Natural killer cell treated with Interleukin-12 subunit alpha and Interleukin-12 subunit beta and Interleukin-15 and Interleukin-18, amount 100 ng/mL, for 72 hours (primary cell): Measurements from ENCODE around the gene PRND. TPM values are rescaled to one million over a fixed set of nuclear protein-coding genes. Genes with fewer than 3 reads are reported as not detected.
A peak's percentile ranks its signal among the peaks of the same experiment; 100 is the strongest.
"Not testable (repeated sequence)": the region's sequence is repeated elsewhere in the genome, so short reads cannot be mapped to it uniquely, and the experiment has no call there.

Experiments
- ATAC-seq, 2 donors: fragments of 150-1000 bp; cut with Tn5 transposase in 1 of 2; sonication (Bioruptor Pico), chemical (Tn5 transposase) in 1 of 2; 2 replicates each; pipeline ENCODE4 v1.10.0; 2021
- DNase-seq: peaks from one replicate; pipeline ENCODE4 v3.0.0; 2022; ENCODE audit warnings: low spot score
- H3K27ac Mint-ChIP-seq, 2 donors: 1 replicate in 1 of 2; 2 replicates in 1 of 2; pipeline ENCODE4 v1.8.0; 2022; ENCODE audit warnings: mixed read lengths in 2 of 2, mild to moderate bottlenecking in 1 of 2, moderate library complexity in 1 of 2
- H3K27me3 Mint-ChIP-seq, 2 donors: 1 replicate in 1 of 2; 2 replicates in 1 of 2; pipeline ENCODE4 v1.8.0; 2022; ENCODE audit warnings: mixed read lengths in 2 of 2
- H3K36me3 Mint-ChIP-seq: one replicate; pipeline ENCODE4 v1.8.0; 2022; ENCODE audit warnings: mixed read lengths
- H3K4me1 Mint-ChIP-seq, 2 donors: 1 replicate in 1 of 2; 2 replicates in 1 of 2; pipeline ENCODE4 v1.8.0; 2022; ENCODE audit warnings: low read depth in 2 of 2, mixed read lengths in 2 of 2, mild to moderate bottlenecking in 1 of 2
- H3K4me3 Mint-ChIP-seq: one replicate; pipeline ENCODE4 v1.8.0; 2022; ENCODE audit warnings: mixed read lengths
- H3K9me3 Mint-ChIP-seq: 2 replicates; pipeline ENCODE4 v1.8.0; 2022; ENCODE audit warnings: mixed read lengths
- total RNA-seq, 2 donors: library from RNA; stranded (reverse); gene quantifications; one replicate each; pipeline ENCODE4 v1.2.3, GENCODE V29; 2022

Gene PRND
- total RNA-seq, 2 donors from 2014 or later: not detected

- Mint-ChIP-seq H3K4me1 (peaks cover 7 to 10% of the 10 kb centered on the region in 2 donors), H3K36me3 (no peaks in the 10 kb centered on the region), H3K4me3 (no peak overlapping the region), H3K27me3 (peaks cover 16 to 18% of the 10 kb centered on the region in 2 donors), H3K9me3 (no peaks in the 10 kb centered on the region), H3K27ac (no peak overlapping the region)
- ATAC-seq (no peak), DNase-seq (no peak)
Measured at GRCh38 chr20:4730780-4731179, 9.1 kb downstream of the PRND start.

- Mint-ChIP-seq H3K36me3 (no peaks in the 10 kb centered on the region), H3K4me1 (peaks cover 0 to 3% of the 10 kb centered on the region in 2 donors), H3K4me3 (no peak overlapping the region), H3K27ac (no peak overlapping the region), H3K27me3 (peaks cover 16 to 22% of the 10 kb centered on the region in 2 donors), H3K9me3 (no peaks in the 10 kb centered on the region)
- no peak for ATAC-seq
- no peak for DNase-seq
Measured at GRCh38 chr20:4736875-4737274, 15.2 kb downstream of the PRND start.

DNA sequence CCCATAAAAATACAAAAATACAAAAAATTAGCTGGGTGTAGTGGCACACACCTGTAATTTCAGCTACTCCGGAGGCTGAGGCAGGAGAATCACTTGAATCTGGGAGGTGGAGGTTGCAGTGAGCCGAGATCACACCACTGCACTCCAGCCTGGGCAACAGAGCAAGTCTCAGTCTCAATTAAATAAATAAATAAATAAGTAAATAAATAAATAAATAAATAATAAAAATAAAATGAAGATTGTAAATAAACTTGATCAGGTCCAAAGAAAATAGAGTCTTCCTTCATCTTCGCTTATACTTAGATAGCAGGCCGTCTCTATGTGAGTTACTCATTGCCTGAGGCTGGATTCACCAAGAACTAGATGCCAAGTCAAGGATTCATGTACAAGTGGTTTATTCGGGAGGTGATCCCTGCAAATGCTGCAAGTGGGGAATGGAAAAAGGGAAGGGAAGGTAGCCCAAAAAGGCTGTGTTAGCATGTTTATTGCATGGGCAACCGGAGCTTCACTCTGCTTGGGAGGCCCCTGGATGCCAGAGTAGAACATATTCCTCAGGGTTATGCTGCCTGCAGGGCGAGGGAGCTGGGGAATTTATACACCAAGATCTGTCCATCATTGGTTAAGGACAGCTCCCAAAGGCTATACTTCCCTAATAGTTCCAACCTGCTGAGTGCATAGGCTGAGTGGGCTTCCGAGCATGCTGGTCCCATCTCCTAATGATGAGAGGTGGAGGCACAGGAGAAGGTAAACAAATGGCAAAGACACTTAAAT is 16.3 kb downstream of the PRND start:
- Mint-ChIP-seq H3K27me3 (peaks cover 4 to 12% of the 10 kb centered on the region in 2 donors), H3K4me3 (no peak overlapping the region), H3K9me3 (no peaks in the 10 kb centered on the region), H3K36me3 (no peaks in the 10 kb centered on the region), H3K27ac (no peak overlapping the region), H3K4me1 (peaks cover 0 to 3% of the 10 kb centered on the region in 2 donors)
- DNase-seq (no peak), ATAC-seq (no peak)

- peaks cover 0 to 3% of the 10 kb centered on the region in 2 donors for H3K4me1 Mint-ChIP-seq
- DNase-seq: no peak
- peaks cover 0 to 6% of the 10 kb centered on the region in 2 donors for H3K27me3 Mint-ChIP-seq
- H3K9me3 Mint-ChIP-seq: no peaks in the 10 kb centered on the region
- no peak overlapping the region for H3K4me3 Mint-ChIP-seq
- H3K36me3 Mint-ChIP-seq: no peaks in the 10 kb centered on the region
- ATAC-seq: peak in 1 of 2 donors; percentile 52
- H3K27ac Mint-ChIP-seq: no peak overlapping the region
Measured at GRCh38 chr20:4740774-4741431, 19.2 kb downstream of the PRND start.

DNA sequence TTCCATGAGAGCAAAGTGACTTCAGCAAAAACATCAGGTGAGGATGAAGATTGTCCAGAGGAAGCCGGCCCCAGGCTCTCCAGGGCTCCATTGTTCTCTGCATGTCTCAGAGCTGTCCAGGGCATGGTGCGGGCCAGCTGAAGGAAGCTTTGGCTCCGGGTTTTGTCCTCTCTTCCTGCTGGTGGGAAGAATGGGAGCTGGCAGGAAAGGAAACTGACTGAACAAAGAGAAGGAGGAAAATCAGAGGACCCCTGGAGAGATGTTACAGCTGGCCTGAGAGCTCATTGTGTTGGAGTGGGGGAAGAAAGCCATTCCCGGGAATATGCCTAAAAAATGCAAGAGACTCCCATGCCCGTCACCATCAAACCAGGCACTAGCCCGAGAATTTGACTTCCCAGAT is 27.1 kb downstream of the PRND start:
- H3K9me3 Mint-ChIP-seq: no peaks in the 10 kb centered on the region
- H3K4me3 Mint-ChIP-seq: no peak overlapping the region
- ATAC-seq (no peak), DNase-seq (no peak)
- H3K27ac Mint-ChIP-seq: no peak overlapping the region
- peaks cover 0 to 9% of the 10 kb centered on the region in 2 donors for H3K27me3 Mint-ChIP-seq
- no peaks in the 10 kb centered on the region for H3K36me3 Mint-ChIP-seq
- no peaks in the 10 kb centered on the region for H3K4me1 Mint-ChIP-seq

- ATAC-seq: no peak
- Mint-ChIP-seq H3K27me3 (peaks cover 0 to 9% of the 10 kb centered on the region in 2 donors), H3K4me3 (no peak overlapping the region), H3K27ac (no peak overlapping the region), H3K36me3 (no peaks in the 10 kb centered on the region), H3K9me3 (no peaks in the 10 kb centered on the region), H3K4me1 (no peaks in the 10 kb centered on the region)
- no peak for DNase-seq
Measured at GRCh38 chr20:4749326-4749725, 27.6 kb downstream of the PRND start.

DNA sequence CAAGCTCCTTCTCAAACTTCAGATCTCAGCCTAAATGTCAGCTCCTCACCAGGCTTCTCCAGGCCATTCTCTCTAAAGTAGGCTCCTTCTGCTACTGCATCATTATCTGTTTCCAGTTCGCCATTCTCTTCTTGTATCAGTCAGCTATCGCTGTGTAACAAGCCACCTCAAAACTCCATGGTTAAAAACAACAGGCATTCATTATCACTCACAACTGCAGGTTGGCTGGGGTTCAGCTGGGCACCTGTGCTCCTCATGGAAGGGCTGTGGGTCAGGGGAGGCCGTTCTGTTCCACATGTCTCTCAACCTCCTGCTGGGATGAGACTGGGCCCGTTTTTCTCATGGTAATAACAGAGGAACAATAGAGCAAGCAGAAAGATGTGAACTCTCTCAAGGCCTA is 28.7 kb downstream of the PRND start:
- DNase-seq: no peak
- no peaks in the 10 kb centered on the region for H3K4me1 Mint-ChIP-seq
- ATAC-seq: no peak
- peaks cover 3 to 9% of the 10 kb centered on the region in 2 donors for H3K27me3 Mint-ChIP-seq
- H3K4me3 Mint-ChIP-seq: no peak overlapping the region
- no peaks in the 10 kb centered on the region for H3K36me3 Mint-ChIP-seq
- H3K27ac Mint-ChIP-seq: no peak overlapping the region
- no peaks in the 10 kb centered on the region for H3K9me3 Mint-ChIP-seq

GRCh38 chr20:4759100-4759884 is 37.6 kb downstream of the PRND start:
- H3K9me3 Mint-ChIP-seq, H3K27ac Mint-ChIP-seq, H3K36me3 Mint-ChIP-seq, H3K4me3 Mint-ChIP-seq, ATAC-seq, DNase-seq: not testable (repeated sequence)
- Mint-ChIP-seq H3K4me1 (peaks cover 6 to 11% of the 10 kb centered on the region in 2 donors), H3K27me3 (peaks cover 13 to 37% of the 10 kb centered on the region in 2 donors)

DNA sequence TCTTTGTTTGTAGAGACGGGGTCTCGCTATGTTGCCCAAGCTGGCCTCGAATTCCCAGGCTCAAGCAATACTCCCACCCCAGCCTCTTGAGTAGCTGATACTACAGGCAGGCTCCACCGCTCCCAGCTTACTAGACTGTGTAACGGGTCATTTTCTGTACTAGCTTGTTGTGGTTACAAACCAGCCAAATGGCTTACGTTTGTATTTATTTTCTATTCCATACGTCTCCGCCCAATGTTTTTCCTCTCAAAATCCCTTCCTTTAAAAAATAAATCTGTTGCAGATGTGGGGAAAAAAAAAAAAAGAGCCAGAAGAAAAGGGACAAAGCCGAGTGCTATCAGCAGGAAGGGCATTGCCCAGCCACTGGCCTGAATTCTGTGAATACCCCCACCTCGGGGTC is 41.6 kb downstream of the PRND start:
- Mint-ChIP-seq H3K27ac (no peak overlapping the region), H3K4me3 (no peak overlapping the region), H3K9me3 (no peaks in the 10 kb centered on the region), H3K4me1 (peaks cover 6 to 11% of the 10 kb centered on the region in 2 donors), H3K36me3 (no peaks in the 10 kb centered on the region), H3K27me3 (peaks cover 2 to 21% of the 10 kb centered on the region in 2 donors)
- no peak for ATAC-seq
- no peak for DNase-seq

GRCh38 chr20:4763723-4764510 is 42.2 kb downstream of the PRND start:
- H3K36me3 Mint-ChIP-seq: no peaks in the 10 kb centered on the region
- DNase-seq: no peak
- H3K27ac Mint-ChIP-seq: no peak overlapping the region
- H3K4me3 Mint-ChIP-seq: no peak overlapping the region
- no peak for ATAC-seq
- peaks cover 2 to 15% of the 10 kb centered on the region in 2 donors for H3K27me3 Mint-ChIP-seq
- H3K4me1 Mint-ChIP-seq: peaks cover 6 to 11% of the 10 kb centered on the region in 2 donors
- no peaks in the 10 kb centered on the region for H3K9me3 Mint-ChIP-seq

DNA sequence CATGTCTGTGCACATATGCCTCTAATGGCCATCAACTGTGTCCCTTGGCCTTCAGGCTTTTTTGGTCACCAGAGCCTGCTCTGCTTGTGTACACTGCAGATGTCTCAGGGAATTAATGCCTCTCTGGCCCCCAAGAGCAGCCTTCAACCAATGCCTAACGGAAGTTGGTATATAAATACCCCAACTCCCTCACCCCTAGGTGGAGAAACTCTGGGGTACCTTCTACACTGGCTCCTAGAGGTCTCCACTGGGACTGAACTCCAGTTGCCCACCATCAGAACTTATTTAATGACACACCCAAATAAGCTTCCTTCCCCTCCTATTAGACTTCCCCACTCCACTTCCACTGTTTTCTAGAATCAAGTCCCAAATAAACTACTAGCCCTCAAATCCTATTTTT is 43.1 kb downstream of the PRND start:
- Mint-ChIP-seq H3K4me3 (no peak overlapping the region), H3K27me3 (peaks cover 2 to 14% of the 10 kb centered on the region in 2 donors), H3K27ac (no peak overlapping the region), H3K4me1 (peaks cover 6 to 11% of the 10 kb centered on the region in 2 donors), H3K9me3 (no peaks in the 10 kb centered on the region), H3K36me3 (no peaks in the 10 kb centered on the region)
- DNase-seq (no peak), ATAC-seq (no peak)

DNA sequence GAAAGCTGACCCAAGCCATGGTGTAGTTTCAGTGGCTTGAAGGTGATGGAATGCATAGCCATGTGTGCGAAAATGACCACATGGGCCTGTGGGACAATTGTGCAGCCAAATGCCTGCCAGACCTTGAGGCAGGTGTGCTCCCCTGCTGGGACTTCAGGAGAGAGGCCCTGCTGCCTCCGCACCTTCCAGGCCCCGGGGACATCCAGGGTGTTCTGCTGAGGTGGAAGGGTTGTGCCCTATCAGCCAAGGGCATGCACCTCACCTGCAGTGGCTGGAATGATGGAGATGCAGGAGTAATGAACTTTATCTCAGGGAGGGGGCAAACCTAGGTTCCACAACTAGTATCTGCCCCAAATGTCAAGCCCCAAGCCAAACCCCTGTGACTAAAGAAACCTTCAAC is 44.0 kb downstream of the PRND start:
- no peaks in the 10 kb centered on the region for H3K9me3 Mint-ChIP-seq
- H3K4me1 Mint-ChIP-seq: peaks cover 6 to 11% of the 10 kb centered on the region in 2 donors
- no peak for ATAC-seq
- no peak overlapping the region for H3K4me3 Mint-ChIP-seq
- H3K36me3 Mint-ChIP-seq: peaks cover 4% of the 10 kb centered on the region
- H3K27me3 Mint-ChIP-seq: peaks cover 2 to 14% of the 10 kb centered on the region in 2 donors
- H3K27ac Mint-ChIP-seq: no peak overlapping the region
- no peak for DNase-seq

DNA sequence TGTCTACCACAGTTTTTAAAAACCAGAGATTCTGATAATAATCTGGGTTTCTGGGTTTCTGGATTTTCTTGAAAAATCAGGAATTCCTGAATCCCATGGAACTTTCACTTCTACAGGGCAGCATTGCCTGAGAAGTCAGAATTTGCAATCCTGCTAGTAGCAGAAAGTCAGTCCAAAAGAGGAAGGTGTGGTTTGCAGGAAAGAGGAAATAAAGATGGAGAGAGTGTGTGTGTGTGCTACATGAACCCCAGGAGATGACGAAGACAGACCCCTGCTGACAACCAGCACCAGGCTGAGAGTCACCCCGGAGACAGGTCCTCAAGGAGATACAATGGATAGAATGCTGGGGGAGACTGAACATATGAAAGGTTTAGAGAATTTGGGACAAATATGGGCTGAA is 44.9 kb downstream of the PRND start:
- Mint-ChIP-seq H3K36me3 (peaks cover 13% of the 10 kb centered on the region), H3K4me1 (peaks cover 1 to 4% of the 10 kb centered on the region in 2 donors), H3K9me3 (peaks cover 4% of the 10 kb centered on the region), H3K4me3 (no peak overlapping the region), H3K27ac (peak overlapping the region; percentile 0 to 12), H3K27me3 (peaks cover 2 to 9% of the 10 kb centered on the region in 2 donors)
- ATAC-seq (no peak), DNase-seq (no peak)
